ENCODE data around the gene SYNM. TPM values are rescaled to one million over a fixed set of nuclear protein-coding genes. Genes with fewer than 3 reads are reported as not detected.

The SYNM gene
- total and polyA plus RNA-seq, 2 of the 8 experiments (the other 6 are each of a cell fraction or from before 2014, with no cell fraction given) = 0.89 to 2.0 TPM

DNA sequence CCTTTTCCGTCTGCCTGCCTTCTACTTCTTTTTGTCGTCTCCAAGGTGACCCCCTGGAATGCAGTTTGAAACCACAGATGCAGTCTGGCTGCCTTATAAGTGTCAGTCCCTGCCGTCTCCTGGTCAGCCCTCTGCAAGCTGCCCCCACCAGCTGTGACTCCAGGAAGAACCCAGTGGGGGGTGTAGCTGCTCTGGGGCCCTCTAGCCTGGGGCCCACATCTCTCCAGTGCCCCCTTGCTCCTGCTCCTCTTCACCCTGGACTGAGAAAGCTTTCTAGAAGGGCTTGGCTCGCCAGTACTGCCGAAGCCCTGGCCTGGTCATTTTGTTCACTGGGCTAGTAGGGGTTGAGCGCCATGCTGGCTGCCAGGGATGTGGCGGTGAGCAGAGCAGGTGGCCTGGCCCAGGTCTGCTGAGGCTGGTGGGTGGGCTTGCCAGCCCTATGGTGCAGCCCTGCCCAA is 21.3 kb downstream of the SYNM start:
- no peak overlapping the region for H2BK20ac ChIP-seq (ENCODE audit: low read length)
- no peak overlapping the region for H4K5ac ChIP-seq (ENCODE audit: insufficient read length, low read depth, low read length)
- H3K56ac ChIP-seq (replicated peaks; ENCODE audit: insufficient read length, low read depth, low read length) = no peak overlapping the region
- H3K23me2 ChIP-seq (ENCODE audit: low read depth, low read length) = no peaks in the 10 kb centered on the region
- ChIA-PET POLR2A (ENCODE audit: partially characterized antibody) (interaction anchor here (1.7 kb wide), 1 partner anchor 8 kb away, joined by 5 read pairs; no protein-coding TSS in a partner anchor), CTCF (ENCODE audit: partially characterized antibody) (interaction anchor here (1.0 kb wide), 1 partner anchor 14 kb away, joined by 3 read pairs; no protein-coding TSS in a partner anchor)
- no peaks in the 10 kb centered on the region for H3K27me3 ChIP-seq (replicated peaks in 1 of 4; ENCODE audit: control insufficient read depth in 3 of 4, extremely low read depth in 1 of 4, insufficient read depth in 3 of 4, low read length in 3 of 4)
- WGBS, 2 experiments (ENCODE audit: extremely low coverage in 1 of 2, insufficient coverage in 1 of 2, insufficient read length in 1 of 2, insufficient replicate concordance in 2 of 2, low coverage in 1 of 2, low lambda C conversion rate in 2 of 2, missing lambda C conversion rate in 1 of 2) = 93% methylated on average over 7 of the region's 7 CpGs; no CpG with 5 or more reads in 1 of the 2 experiments
- H2BK5ac ChIP-seq (ENCODE audit: low read depth, low read length) = no peak overlapping the region
- H3K27ac ChIP-seq (ENCODE audit: low read depth, low read length) = no peak overlapping the region
- no peaks in the 10 kb centered on the region for H3K79me1 ChIP-seq (ENCODE audit: low read depth, low read length)
- H3K79me2 ChIP-seq (ENCODE audit: control insufficient read depth in 1 of 2, insufficient read depth in 2 of 2, low read length in 2 of 2) = no peaks in the 10 kb centered on the region
- H3K14ac ChIP-seq (ENCODE audit: insufficient read length) = no peak overlapping the region
- no peak overlapping the region for H3K18ac ChIP-seq (ENCODE audit: extremely low read depth, low read length)
- DNase-seq (ENCODE audit: low read depth in 1 of 2, low spot score in 2 of 2) (no peak), FAIRE-seq (no peak)
- no peak overlapping the region for H3K4me3 ChIP-seq (ENCODE audit: extremely low read depth in 1 of 4, insufficient read depth in 2 of 4, low read depth in 3 of 4, low read length in 4 of 4)
- H3K23ac ChIP-seq (ENCODE audit: insufficient read length) = no peak overlapping the region
- H2AFZ ChIP-seq (ENCODE audit: low read length) = no peak overlapping the region
- H2BK12ac ChIP-seq (ENCODE audit: low read depth, low read length) = no peak overlapping the region
- H2AK5ac ChIP-seq (ENCODE audit: low read depth, low read length) = no peak overlapping the region
- H3K9ac ChIP-seq (replicated peaks in 1 of 4; ENCODE audit: extremely low read depth in 1 of 4, low read depth in 3 of 4, low read length in 3 of 4) = no peak overlapping the region
- H3K4me1 ChIP-seq (replicated peaks in 1 of 4; ENCODE audit: control insufficient read depth in 3 of 4, insufficient read depth in 4 of 4, low read length in 3 of 4) = peaks cover 0 to 18% (median 5%) of the 10 kb centered on the region in 4 experiments; a peak in 5 of 7 replicates
- no peaks in the 10 kb centered on the region for H3K36me3 ChIP-seq (ENCODE audit: control insufficient read depth in 2 of 4, insufficient read depth in 4 of 4, low read length in 3 of 4)
- H3K4ac ChIP-seq (replicated peaks; ENCODE audit: insufficient read length, low read depth, low read length) = no peak overlapping the region
- no peaks in the 10 kb centered on the region for H3K9me3 ChIP-seq (ENCODE audit: insufficient read depth in 2 of 2, low read depth in 1 of 2, low read length in 1 of 2)
- no peaks in the 10 kb centered on the region for H4K20me1 ChIP-seq (replicated peaks in 1 of 2; ENCODE audit: control insufficient read depth in 1 of 2, insufficient read depth in 2 of 2, low read length in 2 of 2)
- H3K4me2 ChIP-seq (ENCODE audit: insufficient read depth in 1 of 2, low read depth in 2 of 2, low read length in 2 of 2) = no peak overlapping the region
- H2BK15ac ChIP-seq (ENCODE audit: low read length) = peak overlapping the region; percentile 18; the same call in 1 of the 2 replicates
- no peak overlapping the region for H4K8ac ChIP-seq (ENCODE audit: extremely low read depth, insufficient read depth, low read length)
- H4K91ac ChIP-seq (replicated peaks; ENCODE audit: insufficient read length, low read length) = no peak overlapping the region
- no peak overlapping the region for H2BK120ac ChIP-seq (replicated peaks; ENCODE audit: low read depth, low read length)
- TF ChIP-seq, protein P1, sequence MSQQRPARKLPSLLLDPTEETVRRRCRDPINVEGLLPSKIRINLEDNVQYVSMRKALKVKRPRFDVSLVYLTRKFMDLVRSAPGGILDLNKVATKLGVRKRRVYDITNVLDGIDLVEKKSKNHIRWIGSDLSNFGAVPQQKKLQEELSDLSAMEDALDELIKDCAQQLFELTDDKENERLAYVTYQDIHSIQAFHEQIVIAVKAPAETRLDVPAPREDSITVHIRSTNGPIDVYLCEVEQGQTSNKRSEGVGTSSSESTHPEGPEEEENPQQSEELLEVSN (IDR thresholded peaks at IDR 0.05) = no peak
- TF ChIP-seq PHF8 (conservative IDR thresholded peaks at IDR 0.05; ENCODE audit: low read depth, low read length) = no peak
- no peak for TF ChIP-seq CHD1 (IDR thresholded peaks at IDR 0.05; ENCODE audit: low read depth, low read length)
- TF ChIP-seq, protein P2, sequence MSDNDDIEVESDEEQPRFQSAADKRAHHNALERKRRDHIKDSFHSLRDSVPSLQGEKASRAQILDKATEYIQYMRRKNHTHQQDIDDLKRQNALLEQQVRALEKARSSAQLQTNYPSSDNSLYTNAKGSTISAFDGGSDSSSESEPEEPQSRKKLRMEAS (IDR thresholded peaks at IDR 0.05) = no peak
- TF ChIP-seq ZNF274 (IDR thresholded peaks at IDR 0.05; ENCODE audit: borderline replicate concordance, extremely low read depth, low read length) = no peak
- TF ChIP-seq TAF1 (IDR thresholded peaks at IDR 0.05; ENCODE audit: low read depth, low read length) = no peak
- no peak for TF ChIP-seq JUN (IDR thresholded peaks at IDR 0.05; ENCODE audit: low read depth, low read length)
- TF ChIP-seq TCF12 (IDR thresholded peaks at IDR 0.05; ENCODE audit: low read depth, low read length) = no peak
- TF ChIP-seq CBX5 (IDR thresholded peaks at IDR 0.05; ENCODE audit: low read depth, low read length) = no peak
- no peak for TF ChIP-seq BACH1 (IDR thresholded peaks at IDR 0.05; ENCODE audit: low read length)
- TF ChIP-seq RNF2 (IDR thresholded peaks at IDR 0.05; ENCODE audit: borderline replicate concordance, low read depth, low read length, missing control alignments, poor library complexity, severe bottlenecking) = no peak
- TF ChIP-seq SAP30 (IDR thresholded peaks at IDR 0.05; ENCODE audit: insufficient read depth, insufficient replicate concordance, low read length) = no peak
